Liver (tissue), 9 donors: ENCODE data around the gene LECT2. TPM values are rescaled to one million over a fixed set of nuclear protein-coding genes. Genes with fewer than 3 reads are reported as not detected.

ENCODE experiments used
- DNase-seq: peaks from one replicate; pipeline ENCODE4 v3.0.0-alpha.2; 2017; ENCODE audit warnings: low spot score
- H3K27ac ChIP-seq, 2 donors: one replicate each; pipeline ENCODE4 v1.7.0; 2013; ENCODE audit warnings: inconsistent platforms in 2 of 2, low read length in 2 of 2, control low read depth in 1 of 2, low read depth in 1 of 2, mild to moderate bottlenecking in 1 of 2
- H3K27me3 ChIP-seq, 4 donors: one replicate each; pipeline versions ENCODE4 v1.6.1 to v1.7.0; 2013; ENCODE audit warnings: low read length in 3 of 4, inconsistent platforms in 1 of 4, mild to moderate bottlenecking in 1 of 4, moderate library complexity in 1 of 4; ENCODE audit not compliant: control insufficient read depth in 4 of 4, insufficient read depth in 4 of 4
- H3K36me3 ChIP-seq, 4 donors: one replicate each; pipeline versions ENCODE4 v1.6.1 to v1.7.0; 2013; ENCODE audit warnings: low read length in 3 of 4, mild to moderate bottlenecking in 3 of 4, low read depth in 1 of 4, moderate library complexity in 1 of 4; ENCODE audit not compliant: control insufficient read depth in 4 of 4, insufficient read depth in 3 of 4
- H3K4me1 ChIP-seq, 4 donors: one replicate each; pipeline versions ENCODE4 v1.6.1 to v1.7.0; 2013; ENCODE audit warnings: low read length in 3 of 4, mild to moderate bottlenecking in 3 of 4, moderate library complexity in 1 of 4; ENCODE audit not compliant: control insufficient read depth in 4 of 4, insufficient read depth in 4 of 4
- H3K4me3 ChIP-seq, 3 donors: one replicate each; pipeline versions ENCODE4 v1.6.1 to v1.7.0; 2013; ENCODE audit warnings: low read length in 3 of 3, control low read depth in 1 of 3, low read depth in 1 of 3, mild to moderate bottlenecking in 1 of 3
- H3K9ac ChIP-seq, 2 donors: one replicate each; pipeline ENCODE4 v1.7.0; 2013; ENCODE audit warnings: low read length in 2 of 2, mild to moderate bottlenecking in 2 of 2, moderate library complexity in 2 of 2, control low read depth in 1 of 2, low read depth in 1 of 2
- H3K9me3 ChIP-seq, 4 donors: one replicate each; pipeline versions ENCODE4 v1.6.1 to v1.7.0; 2013; ENCODE audit warnings: low read length in 3 of 4; ENCODE audit not compliant: control insufficient read depth in 4 of 4
- CTCF ChIP-seq: fragments of 150-350 bp; IDR thresholded peaks from 2 replicates; pipeline ENCODE4 v1.5.1; 2017; ENCODE audit warnings: improper control_type of control experiment, low read depth, low read length; ENCODE audit not compliant: missing input control
- FOXA1 ChIP-seq: IDR thresholded peaks from 2 replicates; pipeline ENCODE4 v1.6.1; 2016; ENCODE audit warnings: antibody characterized with exemption
- FOXA2 ChIP-seq: IDR thresholded peaks from 2 replicates; pipeline ENCODE4 v1.6.1; 2016; ENCODE audit warnings: antibody characterized with exemption
- GABPA ChIP-seq, 2 donors: IDR thresholded peaks in 1 of 2; conservative IDR thresholded peaks in 1 of 2; 2 replicates each; pipeline ENCODE4 v1.6.1; 2016; ENCODE audit warnings: antibody characterized with exemption in 2 of 2, mild to moderate bottlenecking in 1 of 2, moderate library complexity in 1 of 2
- HNF4A ChIP-seq, 2 donors: conservative IDR thresholded peaks; 2 replicates each; pipeline ENCODE4 v1.6.1; 2016; ENCODE audit warnings: antibody characterized with exemption in 2 of 2, mild to moderate bottlenecking in 2 of 2
- HNF4G ChIP-seq: IDR thresholded peaks from 2 replicates; pipeline ENCODE4 v1.6.1; 2016; ENCODE audit warnings: antibody characterized with exemption
- JUND ChIP-seq, 2 donors: IDR thresholded peaks; 2 replicates each; pipeline ENCODE4 v1.6.1; 2016; ENCODE audit warnings: antibody characterized with exemption in 2 of 2
- NR2F2 ChIP-seq: IDR thresholded peaks from 2 replicates; pipeline ENCODE4 v1.6.1; 2016; ENCODE audit warnings: antibody characterized with exemption
- RAD21 ChIP-seq, 2 donors: IDR thresholded peaks; 2 replicates each; pipeline ENCODE4 v1.6.1; 2016; ENCODE audit warnings: antibody characterized with exemption in 2 of 2, mild to moderate bottlenecking in 2 of 2
- RXRA ChIP-seq, 2 donors: IDR thresholded peaks; 2 replicates each; pipeline ENCODE4 v1.6.1; 2017 to 2018; ENCODE audit warnings: antibody characterized with exemption in 2 of 2, mild to moderate bottlenecking in 1 of 2
- SP1 ChIP-seq: IDR thresholded peaks from 2 replicates; pipeline ENCODE4 v1.6.1; 2018; ENCODE audit warnings: antibody characterized with exemption, mild to moderate bottlenecking
- YY1 ChIP-seq: IDR thresholded peaks from 2 replicates; pipeline ENCODE4 v1.6.1; 2016; ENCODE audit warnings: antibody characterized with exemption, mild to moderate bottlenecking
- ZBTB33 ChIP-seq: IDR thresholded peaks from 2 replicates; pipeline ENCODE4 v1.6.1; 2016; ENCODE audit warnings: antibody characterized with exemption
- WGBS: extraction: QIAGEN DNeasy Blood & Tissue Kit; methylation state at CpG from one replicate; pipeline ENCODE4 v1.1.7; 2013; 5-methylcytosine and 5-hydroxymethylcytosine counted together
- polyA plus RNA-seq, 2 donors: library from polyadenylated mRNA; stranded (reverse) in 1 of 2; unstranded in 1 of 2; fragments of 200-250 nt in 1 of 2; fragments of >200 nt in 1 of 2; fragmentation: Nextera tagmentation in 1 of 2; extraction: Ambion mirVana in 1 of 2; gene quantifications; one replicate each; pipeline versions ENCODE4 v1.2.1 to v1.2.3, GENCODE V29; 2013 to 2015
- total RNA-seq, 2 donors: library from RNA; depleted of rRNA; stranded (reverse); fragments of >200 nt; gene quantifications; one replicate each; pipeline ENCODE4 v1.2.3, GENCODE V29; 2014
- TF ChIP-seq, protein P1 (sequence below): IDR thresholded peaks from 2 replicates; pipeline ENCODE4 v1.6.1; 2016; ENCODE audit warnings: antibody characterized with exemption, mild to moderate bottlenecking
- TF ChIP-seq, protein P2 (sequence below): IDR thresholded peaks from 2 replicates; pipeline ENCODE4 v1.6.1; 2016; ENCODE audit warnings: antibody characterized with exemption
- donor health status: healthy.
- donor health status: healthy.
- donor health status: healthy.
- donor health status: healthy.
- donor health status: healthy.

The LECT2 gene
- total and polyA plus RNA-seq, 4 donors, result 27.4 to 93.8 (median 81.1) TPM

DNA sequence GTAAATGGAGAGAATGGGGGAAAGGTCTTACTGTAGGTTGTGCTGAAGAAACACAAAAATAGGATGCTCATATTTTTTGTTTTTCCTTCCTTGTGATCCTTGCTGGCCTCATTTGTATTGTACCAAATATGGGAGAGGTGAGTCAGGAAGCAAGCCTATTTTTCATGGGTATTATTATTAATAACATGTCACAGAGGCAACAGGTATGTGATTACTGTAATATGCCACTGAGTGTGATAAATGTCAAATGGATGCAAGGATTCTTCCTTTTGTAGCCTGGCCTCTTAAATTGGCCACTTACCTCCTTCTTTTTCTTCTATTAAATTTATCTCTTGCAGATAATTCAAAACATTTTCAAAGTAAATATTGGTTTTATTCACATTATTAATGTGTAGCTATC is 10.2 kb downstream of the LECT2 start:
- TF ChIP-seq SP1 (no peak), RXRA (IDR thresholded peaks at IDR 0.05) (no peak), YY1 (no peak), HNF4A (conservative IDR thresholded peaks at IDR 0.05) (no peak), JUND (IDR thresholded peaks at IDR 0.05) (no peak), RAD21 (IDR thresholded peaks at IDR 0.05) (no peak), FOXA2 (no peak), HNF4G (no peak)
- TF ChIP-seq, protein P1, sequence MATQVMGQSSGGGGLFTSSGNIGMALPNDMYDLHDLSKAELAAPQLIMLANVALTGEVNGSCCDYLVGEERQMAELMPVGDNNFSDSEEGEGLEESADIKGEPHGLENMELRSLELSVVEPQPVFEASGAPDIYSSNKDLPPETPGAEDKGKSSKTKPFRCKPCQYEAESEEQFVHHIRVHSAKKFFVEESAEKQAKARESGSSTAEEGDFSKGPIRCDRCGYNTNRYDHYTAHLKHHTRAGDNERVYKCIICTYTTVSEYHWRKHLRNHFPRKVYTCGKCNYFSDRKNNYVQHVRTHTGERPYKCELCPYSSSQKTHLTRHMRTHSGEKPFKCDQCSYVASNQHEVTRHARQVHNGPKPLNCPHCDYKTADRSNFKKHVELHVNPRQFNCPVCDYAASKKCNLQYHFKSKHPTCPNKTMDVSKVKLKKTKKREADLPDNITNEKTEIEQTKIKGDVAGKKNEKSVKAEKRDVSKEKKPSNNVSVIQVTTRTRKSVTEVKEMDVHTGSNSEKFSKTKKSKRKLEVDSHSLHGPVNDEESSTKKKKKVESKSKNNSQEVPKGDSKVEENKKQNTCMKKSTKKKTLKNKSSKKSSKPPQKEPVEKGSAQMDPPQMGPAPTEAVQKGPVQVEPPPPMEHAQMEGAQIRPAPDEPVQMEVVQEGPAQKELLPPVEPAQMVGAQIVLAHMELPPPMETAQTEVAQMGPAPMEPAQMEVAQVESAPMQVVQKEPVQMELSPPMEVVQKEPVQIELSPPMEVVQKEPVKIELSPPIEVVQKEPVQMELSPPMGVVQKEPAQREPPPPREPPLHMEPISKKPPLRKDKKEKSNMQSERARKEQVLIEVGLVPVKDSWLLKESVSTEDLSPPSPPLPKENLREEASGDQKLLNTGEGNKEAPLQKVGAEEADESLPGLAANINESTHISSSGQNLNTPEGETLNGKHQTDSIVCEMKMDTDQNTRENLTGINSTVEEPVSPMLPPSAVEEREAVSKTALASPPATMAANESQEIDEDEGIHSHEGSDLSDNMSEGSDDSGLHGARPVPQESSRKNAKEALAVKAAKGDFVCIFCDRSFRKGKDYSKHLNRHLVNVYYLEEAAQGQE, result no peak
- H3K4me1 ChIP-seq, result peaks cover 0 to 5% (median 0%) of the 10 kb centered on the region in 4 donors
- H3K9ac ChIP-seq, result no peak overlapping the region
- DNase-seq, result no peak
- H3K4me3 ChIP-seq, result no peak overlapping the region
- H3K27me3 ChIP-seq, result no peaks in the 10 kb centered on the region
- peaks cover 0 to 21% (median 14%) of the 10 kb centered on the region in 4 donors for H3K36me3 ChIP-seq
- no peaks in the 10 kb centered on the region for H3K9me3 ChIP-seq
- H3K27ac ChIP-seq, result no peak overlapping the region

DNA sequence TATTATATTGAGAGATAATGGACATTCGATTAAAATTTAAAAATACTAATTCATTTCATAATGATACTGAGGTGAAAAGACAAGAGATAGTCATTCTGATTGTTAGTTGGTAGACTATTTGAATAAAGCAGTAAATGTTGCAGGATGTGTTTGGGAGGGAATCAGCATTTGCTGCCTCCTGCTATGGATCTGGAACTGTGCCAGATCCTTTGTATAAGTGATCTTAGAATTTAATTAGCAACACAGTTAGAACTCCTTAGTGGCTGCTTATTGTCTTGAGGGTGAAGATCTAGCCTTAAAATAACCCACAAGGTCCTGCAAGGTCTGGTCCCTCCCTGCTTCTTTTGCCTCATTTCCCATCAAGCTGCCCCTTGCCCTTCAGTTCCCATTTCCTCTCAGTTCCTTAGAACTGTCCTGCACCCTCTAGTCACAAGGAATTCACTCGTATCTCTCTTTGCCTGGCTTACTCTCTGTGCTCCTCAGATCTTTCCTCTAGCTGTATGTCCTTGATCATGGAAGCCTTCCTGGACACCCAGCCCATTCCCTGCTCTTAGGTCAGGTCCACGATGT is 12.5 kb downstream of the LECT2 start:
- 76% methylated on average over 3 of the region's 3 CpGs for WGBS
- H3K9me3 ChIP-seq, result no peaks in the 10 kb centered on the region
- no peak overlapping the region for H3K27ac ChIP-seq
- no peak for DNase-seq
- no peak overlapping the region for H3K9ac ChIP-seq
- H3K4me1 ChIP-seq, result peaks cover 0 to 3% (median 0%) of the 10 kb centered on the region in 4 donors
- H3K36me3 ChIP-seq, result peaks cover 0 to 10% (median 6%) of the 10 kb centered on the region in 4 donors
- H3K4me3 ChIP-seq, result no peak overlapping the region
- TF ChIP-seq GABPA (IDR thresholded peaks at IDR 0.05 in 1 of 2, conservative IDR thresholded peaks at IDR 0.05 in 1 of 2) (no peak), HNF4G (no peak), RXRA (IDR thresholded peaks at IDR 0.05) (no peak), FOXA1 (no peak), NR2F2 (no peak), FOXA2 (no peak), YY1 (no peak), HNF4A (conservative IDR thresholded peaks at IDR 0.05) (no peak), CTCF (no peak), ZBTB33 (no peak)
- TF ChIP-seq, protein P2, sequence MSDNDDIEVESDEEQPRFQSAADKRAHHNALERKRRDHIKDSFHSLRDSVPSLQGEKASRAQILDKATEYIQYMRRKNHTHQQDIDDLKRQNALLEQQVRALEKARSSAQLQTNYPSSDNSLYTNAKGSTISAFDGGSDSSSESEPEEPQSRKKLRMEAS, result no peak
- TF ChIP-seq, protein P1, result no peak
- no peaks in the 10 kb centered on the region for H3K27me3 ChIP-seq
